ENCODE measurements around the gene AP4B1.

AP4B1 gene

DNA sequence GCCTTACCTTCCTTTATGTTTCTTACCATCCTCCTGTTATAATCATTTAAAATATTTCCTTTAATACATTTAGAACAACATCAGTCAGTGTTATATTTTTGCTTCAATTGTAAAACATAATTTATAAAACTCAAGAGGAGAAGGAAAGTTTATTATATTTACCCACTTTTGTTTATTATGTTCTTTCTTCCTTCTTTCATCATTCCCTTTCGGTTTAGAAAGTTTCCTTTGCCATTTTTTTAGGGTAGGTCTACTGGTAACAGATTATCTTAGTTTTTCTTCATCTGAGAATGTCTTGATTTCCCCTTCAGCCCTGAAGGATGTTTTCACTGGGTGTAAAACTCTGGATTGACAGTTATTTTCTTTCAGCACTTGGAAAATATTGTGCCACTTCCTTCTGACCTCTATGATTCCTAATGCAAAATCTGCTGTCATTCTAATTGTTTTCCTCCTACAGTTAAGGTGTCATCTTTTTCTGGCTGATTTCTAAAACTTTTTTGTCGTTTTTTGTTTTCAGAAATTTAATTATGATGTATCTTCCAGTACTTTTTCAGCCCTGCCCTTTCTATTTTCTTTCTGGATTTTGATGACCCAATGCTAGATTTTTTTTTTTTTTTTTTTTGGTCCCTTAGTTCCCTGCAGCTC lies 58.1 kb downstream of the AP4B1 start:
- Histone ChIP-seq H3F3A (ENCODE audit: insufficient read depth) (no peaks in the 10 kb centered on the region; the same call in none of the 2 replicates), H3K9ac (ENCODE audit: low read length) (no peak overlapping the region), H3K4me3 (ENCODE audit: insufficient read depth, low read length, poor library complexity, severe bottlenecking) (no peak overlapping the region), H3K4me2 (ENCODE audit: low read depth, low read length, poor library complexity, severe bottlenecking) (no peak overlapping the region), H3K79me2 (ENCODE audit: insufficient read depth, low read length) (no peaks in the 10 kb centered on the region), H4K20me1 (ENCODE audit: low read depth, low read length) (no peaks in the 10 kb centered on the region), H3K9me2 (replicated peaks; ENCODE audit: insufficient read depth, low read length) (no peaks in the 10 kb centered on the region), H3K27me3 (ENCODE audit: low read length) (no peaks in the 10 kb centered on the region), H3K27ac (ENCODE audit: low read depth, low read length) (no peak overlapping the region), H3K9me3 (ENCODE audit: insufficient read depth, low read length) (no peaks in the 10 kb centered on the region), H3K36me3 (ENCODE audit: low read length) (peaks cover 35% of the 10 kb centered on the region), H2AFZ (ENCODE audit: low read depth, low read length, severe bottlenecking) (no peak overlapping the region)
- TF ChIP-seq EZH2phosphoT487 (conservative IDR thresholded peaks at IDR 0.05; ENCODE audit: low read length), result no peak
- TF ChIP-seq, protein P1, sequence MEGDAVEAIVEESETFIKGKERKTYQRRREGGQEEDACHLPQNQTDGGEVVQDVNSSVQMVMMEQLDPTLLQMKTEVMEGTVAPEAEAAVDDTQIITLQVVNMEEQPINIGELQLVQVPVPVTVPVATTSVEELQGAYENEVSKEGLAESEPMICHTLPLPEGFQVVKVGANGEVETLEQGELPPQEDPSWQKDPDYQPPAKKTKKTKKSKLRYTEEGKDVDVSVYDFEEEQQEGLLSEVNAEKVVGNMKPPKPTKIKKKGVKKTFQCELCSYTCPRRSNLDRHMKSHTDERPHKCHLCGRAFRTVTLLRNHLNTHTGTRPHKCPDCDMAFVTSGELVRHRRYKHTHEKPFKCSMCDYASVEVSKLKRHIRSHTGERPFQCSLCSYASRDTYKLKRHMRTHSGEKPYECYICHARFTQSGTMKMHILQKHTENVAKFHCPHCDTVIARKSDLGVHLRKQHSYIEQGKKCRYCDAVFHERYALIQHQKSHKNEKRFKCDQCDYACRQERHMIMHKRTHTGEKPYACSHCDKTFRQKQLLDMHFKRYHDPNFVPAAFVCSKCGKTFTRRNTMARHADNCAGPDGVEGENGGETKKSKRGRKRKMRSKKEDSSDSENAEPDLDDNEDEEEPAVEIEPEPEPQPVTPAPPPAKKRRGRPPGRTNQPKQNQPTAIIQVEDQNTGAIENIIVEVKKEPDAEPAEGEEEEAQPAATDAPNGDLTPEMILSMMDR (IDR thresholded peaks at IDR 0.05; ENCODE audit: insufficient read depth, low read length, poor library complexity, severe bottlenecking), result no peak
